IPS DF 4.7 (cell line): ENCODE results near the gene P4HA2.

Experiments used
- DNase-seq: peaks from one replicate; pipeline ENCODE4 v3.0.0-alpha.2; 2013; ENCODE audit warnings: low spot score; ENCODE audit errors: extremely low read depth

P4HA2 gene

GRCh38 chr5:132250547-132250946, 22.9 kb upstream of the P4HA2 start:
- no peak for DNase-seq

- no peak for DNase-seq
Measured at GRCh38 chr5:132246806-132247205, 19.2 kb upstream of the P4HA2 start.

GRCh38 chr5:132245593-132245992, 17.9 kb upstream of the P4HA2 start:
- DNase-seq, result no peak

GRCh38 chr5:132243366-132243977, 15.8 kb upstream of the P4HA2 start:
- DNase-seq, result no peak

GRCh38 chr5:132239776-132240175, 12.1 kb upstream of the P4HA2 start:
- DNase-seq, result no peak

- no peak for DNase-seq
Measured at GRCh38 chr5:132238901-132239500, 11.3 kb upstream of the P4HA2 start.

- no peak for DNase-seq
Measured at GRCh38 chr5:132238169-132238744, 10.6 kb upstream of the P4HA2 start.

DNA sequence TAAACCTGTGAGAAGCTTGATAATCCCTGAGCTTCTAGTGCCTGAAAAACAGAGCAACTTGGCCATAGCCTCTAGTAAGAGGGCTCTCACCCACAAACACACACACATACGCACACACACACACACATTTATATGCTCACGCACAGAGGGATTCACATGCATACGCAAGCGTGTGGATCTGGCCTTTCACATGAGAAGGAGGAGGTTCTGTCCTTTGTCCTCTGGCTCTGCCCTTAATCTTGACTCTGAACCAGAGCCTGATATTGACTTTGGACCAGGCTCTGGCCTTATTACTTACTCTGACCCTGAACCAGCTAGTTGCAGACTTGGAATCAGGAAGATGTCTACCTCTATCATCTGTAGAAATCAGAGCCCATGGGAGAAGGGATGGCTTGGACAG, 10.0 kb upstream of the P4HA2 start:
- DNase-seq, result no peak

- no peak for DNase-seq
Measured at GRCh38 chr5:132237141-132237540, 9.5 kb upstream of the P4HA2 start.

DNA sequence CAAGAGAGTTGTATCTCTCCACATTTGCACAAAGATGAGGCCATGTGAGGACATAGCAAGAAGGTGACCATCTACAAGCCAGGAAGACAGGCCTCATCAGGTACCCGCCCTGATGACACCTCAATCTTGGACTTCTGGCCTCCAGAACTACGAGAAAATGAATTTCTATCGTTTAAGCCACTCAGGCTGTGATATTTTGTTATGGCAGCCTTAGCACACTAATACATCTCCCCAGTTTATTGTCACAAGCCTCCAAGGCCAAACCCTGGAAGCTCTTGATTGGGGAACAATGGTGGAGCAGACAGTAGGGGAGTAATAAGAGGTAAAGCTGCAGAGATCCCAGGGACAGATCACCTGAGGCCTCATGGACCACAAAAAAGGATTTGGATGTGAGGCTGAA, 7.7 kb upstream of the P4HA2 start:
- no peak for DNase-seq

DNA sequence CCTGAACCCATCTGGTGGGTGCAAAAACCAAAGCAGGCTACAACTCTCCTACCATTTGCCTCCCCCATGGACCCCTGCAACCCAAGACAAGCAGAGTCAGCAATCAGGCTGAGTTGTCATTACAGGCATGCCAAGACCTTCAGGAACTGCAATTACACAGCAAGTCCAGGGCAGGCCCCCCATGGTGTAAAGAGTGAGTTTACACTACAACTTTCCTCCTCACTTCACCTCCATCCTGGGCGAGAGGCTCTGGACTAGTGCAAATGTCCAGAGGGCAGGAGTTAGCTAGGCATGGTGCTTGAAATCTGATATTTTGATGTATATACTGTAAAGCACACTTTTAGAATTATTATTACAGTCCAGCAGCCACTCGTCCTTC, 7.0 kb upstream of the P4HA2 start:
- DNase-seq, result no peak

DNA sequence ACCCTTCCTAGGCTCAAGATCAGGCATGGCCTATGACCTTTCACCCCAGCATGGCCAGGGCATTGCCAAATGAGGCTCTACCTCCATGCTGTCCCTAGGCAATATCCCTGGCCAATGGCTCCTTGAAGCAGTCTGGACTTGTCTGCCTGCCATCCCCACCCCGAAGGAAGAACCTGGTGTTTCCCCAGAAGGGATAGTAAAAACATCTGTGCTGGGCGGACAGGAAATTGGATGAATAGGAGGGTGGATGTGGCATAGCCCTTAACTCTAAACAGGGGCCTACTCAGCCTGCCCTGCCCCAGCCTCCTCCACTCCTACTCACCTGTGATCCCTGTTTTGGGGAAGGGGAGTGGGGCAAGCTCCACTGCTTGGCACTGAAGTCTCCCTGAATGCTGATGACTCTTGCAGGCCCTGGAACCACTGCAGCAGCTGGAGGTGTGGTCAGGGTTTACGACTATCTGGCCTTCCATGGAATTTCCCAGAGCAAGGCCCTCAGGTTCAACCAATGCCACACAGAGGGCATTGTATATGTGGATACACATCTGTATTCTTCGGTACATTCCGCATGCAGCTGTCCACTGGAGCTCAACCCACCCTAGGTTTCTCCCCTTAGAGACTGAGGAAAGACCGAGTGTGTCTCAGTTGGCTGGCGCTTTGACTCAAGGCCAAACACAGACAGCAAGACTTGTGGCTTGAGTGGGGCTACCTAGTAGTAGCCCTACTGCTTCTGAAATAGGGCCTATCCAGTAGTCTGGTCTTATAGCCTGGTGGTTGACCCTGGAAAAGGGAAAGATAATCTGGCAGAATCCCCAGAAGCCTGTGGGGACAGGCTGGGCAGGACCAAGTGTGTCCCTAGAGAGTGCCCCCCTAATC, 6.4 kb upstream of the P4HA2 start:
- DNase-seq, result no peak

DNA sequence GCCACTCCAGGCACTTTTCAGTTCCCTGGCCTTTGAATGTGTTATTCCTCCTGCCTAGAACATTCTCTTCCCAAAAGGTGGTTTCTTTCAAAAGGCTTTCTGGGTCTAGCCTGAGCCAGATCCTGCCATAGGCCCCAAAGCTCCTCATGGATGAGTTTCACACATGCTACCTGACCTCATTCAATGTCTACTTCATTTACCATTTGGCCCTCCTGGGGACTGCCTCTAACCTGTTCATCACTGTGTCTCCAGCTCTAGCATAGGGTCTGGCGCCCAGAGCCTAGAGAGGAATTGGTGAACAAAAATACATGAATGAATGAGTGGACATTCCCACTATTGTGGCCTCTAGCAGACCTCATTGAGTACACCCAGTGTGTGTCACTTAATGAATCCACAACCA, 5.4 kb upstream of the P4HA2 start:
- no peak for DNase-seq

- DNase-seq, result no peak
Measured at GRCh38 chr5:132232465-132232864, 4.8 kb upstream of the P4HA2 start.

- no peak for DNase-seq
Measured at GRCh38 chr5:132230871-132231270, 3.2 kb upstream of the P4HA2 start.

GRCh38 chr5:132229236-132229635, 1.6 kb upstream of the P4HA2 start:
- DNase-seq, result no peak

GRCh38 chr5:132228241-132229035, 785 bp upstream of the P4HA2 start:
- DNase-seq, result no peak

GRCh38 chr5:132227235-132227484, 493 bp downstream of the P4HA2 start:
- no peak for DNase-seq

GRCh38 chr5:132226516-132227234, 978 bp downstream of the P4HA2 start:
- DNase-seq, result no peak

DNA sequence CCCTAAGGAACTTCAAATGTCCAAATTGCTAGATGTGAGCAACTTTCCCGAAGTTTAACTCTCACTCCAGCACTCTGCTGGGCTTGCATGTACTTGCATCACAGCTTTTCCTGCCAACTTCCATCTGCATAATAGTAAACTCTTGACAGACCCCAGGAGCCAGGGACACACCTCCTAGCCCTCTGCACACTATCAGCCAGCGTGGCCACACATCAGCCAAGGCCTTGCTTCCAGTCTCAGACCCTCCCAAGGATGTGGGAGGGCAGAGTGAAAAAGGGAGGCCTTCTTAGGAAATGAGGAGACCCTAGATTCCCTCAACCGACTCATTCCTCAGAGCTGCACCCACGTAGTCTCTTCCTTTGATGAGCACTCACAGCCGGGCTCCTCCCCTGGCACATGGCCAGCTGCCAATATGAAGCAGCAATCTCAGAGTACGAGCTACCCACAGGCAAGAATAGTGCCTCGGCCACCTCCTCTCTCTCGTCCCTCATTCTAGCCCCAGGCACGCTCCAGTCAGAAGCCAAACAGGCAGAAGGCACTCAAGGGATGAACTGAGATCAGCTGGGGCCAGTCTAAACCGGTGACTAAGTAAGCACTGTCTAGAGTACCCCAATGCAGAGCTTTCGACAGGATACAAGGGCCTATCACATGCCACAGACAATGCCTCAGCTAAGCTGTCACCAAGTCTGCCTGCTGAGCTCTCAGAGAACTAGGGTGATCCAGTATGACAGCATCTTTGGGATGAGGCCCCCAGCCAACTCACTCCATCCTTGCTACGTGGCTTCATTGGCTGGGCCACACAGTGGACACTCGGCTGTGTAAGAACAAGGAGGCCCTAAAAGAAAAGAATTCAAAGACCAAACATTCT, 2.3 kb downstream of the P4HA2 start:
- DNase-seq, result no peak
